ES-I3 (cell line): ENCODE measurements around the gene TCEAL3.
"Not testable (repeated sequence)": the region's sequence is repeated elsewhere in the genome, so short reads cannot be mapped to it uniquely, and the experiment has no call there.

Experiments
- H3K36me3 ChIP-seq: 2 replicates; pipeline ENCODE4 v1.6.1; 2013; ENCODE audit warnings: mild to moderate bottlenecking, low read length, control low read depth, moderate library complexity; ENCODE audit not compliant: insufficient read depth
- H3K4me1 ChIP-seq: 2 replicates; pipeline ENCODE4 v1.6.1; 2013; ENCODE audit warnings: mild to moderate bottlenecking, control low read depth, low read length; ENCODE audit not compliant: insufficient read depth
- H3K9ac ChIP-seq: 2 replicates; pipeline ENCODE4 v1.6.1; 2013; ENCODE audit warnings: low read depth, mild to moderate bottlenecking, low read length, moderate library complexity
- H3K9me3 ChIP-seq: 2 replicates; pipeline ENCODE4 v1.6.1; 2013; ENCODE audit warnings: mild to moderate bottlenecking, low read length, moderate library complexity; ENCODE audit not compliant: control insufficient read depth, insufficient read depth

The TCEAL3 gene, protein sequence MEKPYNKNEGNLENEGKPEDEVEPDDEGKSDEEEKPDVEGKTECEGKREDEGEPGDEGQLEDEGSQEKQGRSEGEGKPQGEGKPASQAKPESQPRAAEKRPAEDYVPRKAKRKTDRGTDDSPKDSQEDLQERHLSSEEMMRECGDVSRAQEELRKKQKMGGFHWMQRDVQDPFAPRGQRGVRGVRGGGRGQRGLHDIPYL

GRCh38 chrX:103607364-103608305 lies at the start of gene TCEAL3:
Gene TCEAL3, plus strand, starts transcription at chrX:103607963. Its CDS starts 1,102 bp downstream, at chrX:103609065.
- Histone ChIP-seq H3K4me1 (no peaks in the 10 kb centered on the region), H3K9ac (peak within 1 kb of the TSS; percentile 52), H3K36me3 (peaks cover 5% of the 10 kb centered on the region; the same call in 1 of the 2 replicates), H3K9me3 (no peaks in the 10 kb centered on the region)

DNA sequence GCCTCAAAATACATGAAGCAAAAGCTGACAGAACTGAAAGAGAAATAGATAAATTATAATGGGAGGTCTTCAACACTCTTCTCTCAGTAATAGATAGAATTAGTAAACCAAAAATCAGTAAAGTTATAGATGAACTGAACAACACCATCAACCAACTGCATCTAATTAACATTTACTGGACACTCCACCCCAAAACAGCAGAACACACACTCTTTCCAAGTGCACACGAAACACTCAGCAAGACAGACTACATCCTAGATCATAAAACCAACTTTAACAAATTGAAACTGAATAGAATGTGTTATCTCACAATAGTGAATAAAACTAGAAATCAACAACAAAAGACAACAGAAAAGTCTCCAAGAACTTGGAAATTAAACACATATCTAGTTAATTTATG lies 47.5 kb upstream of the TCEAL3 start:
- Histone ChIP-seq H3K4me1 (peaks cover 8% of the 10 kb centered on the region; the same call in 1 of the 2 replicates), H3K36me3 (no peaks in the 10 kb centered on the region), H3K9me3 (no peaks in the 10 kb centered on the region), H3K9ac (no peak overlapping the region)

GRCh38 chrX:103562801-103563200 lies 45.0 kb upstream of the TCEAL3 start:
- H3K9ac ChIP-seq = no peak overlapping the region
- no peaks in the 10 kb centered on the region for H3K36me3 ChIP-seq
- H3K4me1 ChIP-seq = peaks cover 5% of the 10 kb centered on the region; the same call in 1 of the 2 replicates
- H3K9me3 ChIP-seq = no peaks in the 10 kb centered on the region

GRCh38 chrX:103565197-103565596 lies 42.6 kb upstream of the TCEAL3 start:
- peaks cover 5% of the 10 kb centered on the region; the same call in 1 of the 2 replicates for H3K4me1 ChIP-seq
- H3K36me3 ChIP-seq = no peaks in the 10 kb centered on the region
- H3K9me3 ChIP-seq = no peaks in the 10 kb centered on the region
- no peak overlapping the region for H3K9ac ChIP-seq

- Histone ChIP-seq H3K4me1 (peaks cover 5% of the 10 kb centered on the region; the same call in 1 of the 2 replicates), H3K36me3 (no peaks in the 10 kb centered on the region), H3K9me3 (no peaks in the 10 kb centered on the region), H3K9ac (no peak overlapping the region)
These were observed 42.0 kb upstream of the TCEAL3 start for GRCh38 chrX:103565752-103566151.

DNA sequence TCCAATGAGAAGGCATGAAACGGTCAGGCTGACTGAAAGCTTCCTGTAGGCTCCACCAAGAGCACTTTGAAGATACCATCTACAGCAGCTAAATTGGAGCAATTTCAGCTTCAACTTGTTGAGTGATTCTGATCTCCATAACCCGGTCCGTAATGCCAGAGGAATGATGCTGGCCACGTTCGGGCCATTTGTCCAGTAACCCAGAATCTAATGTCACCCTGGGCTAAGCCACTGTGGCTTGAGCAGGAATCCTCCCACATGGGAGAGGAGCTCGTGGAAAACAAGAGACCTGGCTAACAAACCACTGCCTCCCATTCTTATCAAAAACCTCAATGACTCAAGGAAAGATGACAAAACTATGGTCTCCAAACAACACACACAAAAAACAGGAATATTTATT lies 36.6 kb upstream of the TCEAL3 start:
- no peaks in the 10 kb centered on the region for H3K9me3 ChIP-seq
- no peaks in the 10 kb centered on the region for H3K36me3 ChIP-seq
- no peak overlapping the region for H3K9ac ChIP-seq
- H3K4me1 ChIP-seq = no peaks in the 10 kb centered on the region

GRCh38 chrX:103571726-103572125 lies 36.0 kb upstream of the TCEAL3 start:
- Histone ChIP-seq H3K9ac (no peak overlapping the region), H3K4me1 (no peaks in the 10 kb centered on the region), H3K36me3 (no peaks in the 10 kb centered on the region), H3K9me3 (no peaks in the 10 kb centered on the region)

- H3K9ac ChIP-seq = no peak overlapping the region
- H3K9me3 ChIP-seq = no peaks in the 10 kb centered on the region
- H3K4me1 ChIP-seq = no peaks in the 10 kb centered on the region
- H3K36me3 ChIP-seq = no peaks in the 10 kb centered on the region
These were observed 34.6 kb upstream of the TCEAL3 start for GRCh38 chrX:103573202-103573601.

- Histone ChIP-seq H3K4me1 (no peaks in the 10 kb centered on the region), H3K9me3 (no peaks in the 10 kb centered on the region), H3K9ac (peak overlapping the region; percentile 88; the same call in 1 of the 2 replicates), H3K36me3 (no peaks in the 10 kb centered on the region; the same call in 1 of the 2 replicates)
These were observed 23.2 kb upstream of the TCEAL3 start for GRCh38 chrX:103584596-103584995.

DNA sequence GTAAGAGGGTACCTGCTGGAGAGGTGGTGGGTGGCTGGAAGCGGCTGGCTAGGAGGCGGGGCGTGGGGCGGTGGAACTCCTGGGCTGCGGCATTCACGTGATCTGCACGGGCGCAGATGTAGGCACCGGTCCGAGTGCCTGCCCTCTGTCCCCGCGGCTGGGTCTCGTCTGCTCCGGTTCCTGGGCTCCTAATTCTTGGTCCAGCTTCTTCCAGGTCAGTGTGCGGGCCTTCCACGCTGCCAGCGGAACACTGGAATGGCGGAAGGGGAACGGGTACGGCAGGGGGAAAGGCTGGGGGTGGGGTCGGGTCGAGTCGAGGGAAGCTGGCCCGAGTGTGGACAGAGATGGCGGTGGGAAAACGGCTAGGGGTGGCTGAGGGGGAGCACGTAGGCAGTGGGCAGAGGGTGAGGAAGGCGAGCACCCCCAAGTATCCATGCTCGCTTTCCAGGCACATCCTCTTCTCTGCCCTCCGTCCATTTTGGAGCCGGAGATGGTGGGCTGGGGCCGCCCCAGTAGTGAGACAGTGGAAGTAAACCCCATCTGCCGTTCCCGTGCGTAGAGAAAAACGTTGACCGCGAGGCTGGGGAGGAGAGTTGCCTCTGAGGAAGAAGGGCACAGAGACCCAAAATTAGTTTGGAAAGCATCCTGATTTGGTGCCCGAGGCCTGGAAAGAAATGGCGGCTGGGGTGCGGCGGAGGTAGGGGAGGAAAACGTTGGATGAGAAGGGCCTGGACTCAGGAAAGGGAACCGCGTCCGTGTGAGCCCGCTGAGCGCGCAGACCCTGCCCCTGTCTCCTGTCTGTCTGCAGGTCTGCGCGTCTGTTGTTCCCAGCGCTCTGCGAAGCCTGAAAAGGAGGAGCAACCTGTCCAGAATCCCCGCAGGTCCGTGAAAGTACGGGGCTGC lies 22.1 kb upstream of the TCEAL3 start, which contains the start of gene TCEAL4:
TSS of gene TCEAL4 (plus strand) at position 105 of the 903 bp plus-strand sequence. CDS start 1,161 bp downstream, outside the sequence.
- Histone ChIP-seq H3K9me3 (no peaks in the 10 kb centered on the region), H3K4me1 (no peaks in the 10 kb centered on the region), H3K36me3 (no peaks in the 10 kb centered on the region; the same call in 1 of the 2 replicates), H3K9ac (peak within 1 kb of the TSS; percentile 88)

DNA sequence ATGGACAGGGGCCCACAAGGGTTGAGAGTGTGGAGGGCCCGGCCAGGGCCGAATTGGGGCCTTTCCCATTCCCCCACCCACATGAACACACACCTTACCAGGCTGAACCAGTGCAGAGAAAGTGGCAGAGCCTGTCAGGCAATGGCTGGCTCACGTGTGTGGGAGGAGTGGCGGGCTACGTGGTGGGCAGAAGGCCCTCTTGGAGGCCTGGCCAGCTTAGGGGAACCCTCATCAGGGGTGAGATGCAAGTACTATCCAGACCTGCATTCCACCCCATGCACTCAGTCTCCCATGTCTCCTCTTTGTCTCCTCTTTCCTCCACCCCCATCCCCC lies 21.5 kb upstream of the TCEAL3 start:
- H3K9me3 ChIP-seq = no peaks in the 10 kb centered on the region
- H3K9ac ChIP-seq = peak overlapping the region; percentile 88
- H3K4me1 ChIP-seq = no peaks in the 10 kb centered on the region
- no peaks in the 10 kb centered on the region; the same call in 1 of the 2 replicates for H3K36me3 ChIP-seq

DNA sequence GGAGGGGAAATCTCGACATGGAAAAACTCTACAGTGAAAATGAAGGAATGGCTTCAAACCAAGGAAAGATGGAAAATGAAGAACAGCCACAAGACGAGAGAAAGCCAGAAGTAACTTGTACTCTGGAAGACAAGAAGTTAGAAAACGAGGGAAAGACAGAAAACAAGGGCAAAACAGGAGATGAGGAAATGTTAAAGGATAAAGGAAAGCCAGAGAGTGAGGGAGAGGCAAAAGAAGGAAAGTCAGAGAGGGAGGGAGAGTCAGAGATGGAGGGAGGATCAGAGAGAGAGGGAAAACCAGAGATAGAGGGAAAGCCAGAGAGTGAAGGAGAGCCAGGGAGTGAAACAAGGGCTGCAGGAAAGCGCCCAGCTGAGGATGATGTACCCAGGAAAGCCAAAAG lies 21.1 kb upstream of the TCEAL3 start:
- H3K9ac ChIP-seq = no peak overlapping the region
- H3K4me1 ChIP-seq = no peaks in the 10 kb centered on the region
- no peaks in the 10 kb centered on the region; the same call in 1 of the 2 replicates for H3K36me3 ChIP-seq
- H3K9me3 ChIP-seq = no peaks in the 10 kb centered on the region

- H3K9ac ChIP-seq, H3K36me3 ChIP-seq, H3K4me1 ChIP-seq, H3K9me3 ChIP-seq: not testable (repeated sequence)
These were observed 15.5 kb upstream of the TCEAL3 start for GRCh38 chrX:103592295-103592694.

GRCh38 chrX:103595202-103595601 lies 12.6 kb upstream of the TCEAL3 start:
- not testable (repeated sequence) for H3K36me3 ChIP-seq, H3K4me1 ChIP-seq, H3K9ac ChIP-seq, H3K9me3 ChIP-seq
